Measurements from ENCODE around the gene NSD2.

Gene NSD2

DNA sequence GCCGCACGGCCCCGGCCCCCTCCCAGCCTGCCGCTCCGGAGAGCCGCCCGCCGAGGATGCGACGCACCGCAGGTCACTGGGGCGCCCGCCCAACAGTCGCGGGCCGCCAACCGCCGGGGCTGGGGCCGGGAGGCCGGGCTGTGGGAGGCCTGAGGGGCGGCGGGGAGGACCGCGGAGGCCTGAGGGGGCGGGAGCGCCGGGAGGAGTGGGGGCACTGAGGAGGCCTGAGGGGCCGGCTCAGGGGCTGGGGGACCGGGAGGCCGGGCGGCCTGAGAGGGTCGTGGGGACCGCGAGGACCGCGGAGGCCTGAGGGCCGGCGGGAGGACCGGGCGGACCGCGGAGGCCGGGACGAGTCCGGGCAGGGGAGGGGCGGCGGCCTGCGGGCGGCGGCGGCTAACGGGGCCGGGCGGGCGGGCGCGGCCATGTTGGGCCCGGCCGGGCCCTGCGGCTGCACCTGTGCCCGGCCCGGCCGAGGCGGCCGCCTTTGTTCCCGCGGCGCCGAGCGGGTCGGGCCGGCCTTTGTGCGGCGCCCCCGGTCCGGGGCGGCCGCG, 353 bp downstream of the NSD2 start:
- H3K4me2 ChIP-seq (ENCODE audit: low read length), result peak overlapping the region; percentile 98
- no peaks in the 10 kb centered on the region for H3K9me3 ChIP-seq (ENCODE audit: insufficient read depth, low read depth, low read length)
- peak overlapping the region; percentile 77 for H3K27ac ChIP-seq (ENCODE audit: low read depth, low read length)
- no peak overlapping the region for H2BK12ac ChIP-seq (ENCODE audit: low read length)
- peak in 1 of 2 donors; percentile 13 for DNase-seq
- H4K91ac ChIP-seq (ENCODE audit: low read depth, low read length), result peak overlapping the region; percentile 84
- H3K14ac ChIP-seq (ENCODE audit: low read length), result peak overlapping the region; percentile 45
- H3K18ac ChIP-seq (ENCODE audit: low read length), result peak overlapping the region; percentile 71
- H4K12ac ChIP-seq (ENCODE audit: low read depth, low read length), result peak overlapping the region; percentile 56
- peak overlapping the region; percentile 67 for H2AFZ ChIP-seq (ENCODE audit: insufficient read depth, low read length, poor library complexity)
- H3K27me3 ChIP-seq (ENCODE audit: insufficient read depth, low read length), result no peaks in the 10 kb centered on the region
- no peak overlapping the region for H3K23ac ChIP-seq (ENCODE audit: low read length)
- no peak overlapping the region for H2AK5ac ChIP-seq (ENCODE audit: low read length)
- H2BK120ac ChIP-seq (ENCODE audit: insufficient read depth, low read length, poor library complexity), result peak overlapping the region; percentile 22
- H3K4me3 ChIP-seq (ENCODE audit: low read depth, low read length), result peak overlapping the region; percentile 93
- no CpG with 5 or more reads among the region's 79 CpGs for WGBS (ENCODE audit: extremely low coverage, insufficient coverage, insufficient read length)
- H3K4me1 ChIP-seq (ENCODE audit: control insufficient read depth in 1 of 2, insufficient read depth in 2 of 2, low read length in 2 of 2), result peaks cover 0 to 3% of the 10 kb centered on the region in 2 experiments
- peak overlapping the region; percentile 82 for H3K9ac ChIP-seq (ENCODE audit: low read length)
- peaks cover 8% of the 10 kb centered on the region for H3K79me2 ChIP-seq (ENCODE audit: control insufficient read depth, insufficient read depth, low read length, poor library complexity)
- peak overlapping the region; percentile 80 for H3K4ac ChIP-seq (ENCODE audit: low read depth, low read length)
- no peaks in the 10 kb centered on the region for H3K36me3 ChIP-seq (ENCODE audit: control insufficient read depth in 1 of 2, insufficient read depth in 2 of 2, low read length in 2 of 2)
- H4K8ac ChIP-seq (ENCODE audit: low read depth, low read length), result peak overlapping the region; percentile 72
- H3K79me1 ChIP-seq (ENCODE audit: low read length), result peaks cover 13% of the 10 kb centered on the region
- H2BK5ac ChIP-seq (ENCODE audit: low read depth, low read length, poor library complexity), result peak overlapping the region; percentile 29

DNA sequence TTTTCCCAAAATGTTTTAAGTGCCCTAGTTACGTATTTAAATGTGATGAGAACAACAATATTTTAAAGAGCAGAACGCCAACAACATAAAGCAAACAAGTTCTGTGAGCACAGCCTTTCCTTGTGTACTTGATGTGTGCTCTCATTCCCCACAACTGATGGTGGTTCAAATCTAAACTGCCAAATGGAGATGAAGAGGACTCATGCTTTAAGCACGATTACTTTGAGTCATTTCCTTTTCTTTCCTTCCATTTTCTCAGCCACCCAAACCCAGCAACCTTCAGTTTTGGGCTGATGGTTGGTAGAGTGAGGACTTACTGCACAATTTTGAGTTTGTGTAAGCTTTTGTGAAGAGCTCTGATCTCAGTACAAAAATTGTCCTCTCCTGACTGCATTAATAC, 1.7 kb downstream of the NSD2 start:
- no peak overlapping the region for H3K14ac ChIP-seq (ENCODE audit: low read length)
- no peak overlapping the region for H2AK5ac ChIP-seq (ENCODE audit: low read length)
- H3K79me2 ChIP-seq (ENCODE audit: control insufficient read depth, insufficient read depth, low read length, poor library complexity), result peaks cover 8% of the 10 kb centered on the region
- no peak overlapping the region for H2BK12ac ChIP-seq (ENCODE audit: low read length)
- no peak overlapping the region for H2BK5ac ChIP-seq (ENCODE audit: low read depth, low read length, poor library complexity)
- peaks cover 0 to 3% of the 10 kb centered on the region in 2 experiments for H3K4me1 ChIP-seq (ENCODE audit: control insufficient read depth in 1 of 2, insufficient read depth in 2 of 2, low read length in 2 of 2)
- H2BK120ac ChIP-seq (ENCODE audit: insufficient read depth, low read length, poor library complexity), result no peak overlapping the region
- no peaks in the 10 kb centered on the region for H3K9me3 ChIP-seq (ENCODE audit: insufficient read depth, low read depth, low read length)
- no peaks in the 10 kb centered on the region for H3K27me3 ChIP-seq (ENCODE audit: insufficient read depth, low read length)
- H4K91ac ChIP-seq (ENCODE audit: low read depth, low read length), result no peak overlapping the region
- H3K4ac ChIP-seq (ENCODE audit: low read depth, low read length), result no peak overlapping the region
- H3K36me3 ChIP-seq (ENCODE audit: control insufficient read depth in 1 of 2, insufficient read depth in 2 of 2, low read length in 2 of 2), result no peaks in the 10 kb centered on the region
- H3K4me2 ChIP-seq (ENCODE audit: low read length), result no peak overlapping the region
- H3K27ac ChIP-seq (ENCODE audit: low read depth, low read length), result no peak overlapping the region
- no peak overlapping the region for H4K12ac ChIP-seq (ENCODE audit: low read depth, low read length)
- H3K79me1 ChIP-seq (ENCODE audit: low read length), result peaks cover 13% of the 10 kb centered on the region
- H3K18ac ChIP-seq (ENCODE audit: low read length), result no peak overlapping the region
- no peak overlapping the region for H2AFZ ChIP-seq (ENCODE audit: insufficient read depth, low read length, poor library complexity)
- DNase-seq, result no peak
- H3K23ac ChIP-seq (ENCODE audit: low read length), result no peak overlapping the region
- WGBS (ENCODE audit: extremely low coverage, insufficient coverage, insufficient read length), result no CpG with 5 or more reads among the region's 3 CpGs
- no peak overlapping the region for H3K9ac ChIP-seq (ENCODE audit: low read length)
- no peak overlapping the region for H4K8ac ChIP-seq (ENCODE audit: low read depth, low read length)
- H3K4me3 ChIP-seq (ENCODE audit: low read depth, low read length), result no peak overlapping the region

- H4K91ac ChIP-seq (ENCODE audit: low read depth, low read length), result no peak overlapping the region
- no peak overlapping the region for H3K9ac ChIP-seq (ENCODE audit: low read length)
- peaks cover 8% of the 10 kb centered on the region for H3K79me2 ChIP-seq (ENCODE audit: control insufficient read depth, insufficient read depth, low read length, poor library complexity)
- no peaks in the 10 kb centered on the region for H3K36me3 ChIP-seq (ENCODE audit: control insufficient read depth in 1 of 2, insufficient read depth in 2 of 2, low read length in 2 of 2)
- no peak overlapping the region for H2BK12ac ChIP-seq (ENCODE audit: low read length)
- no peak overlapping the region for H2AFZ ChIP-seq (ENCODE audit: insufficient read depth, low read length, poor library complexity)
- H3K9me3 ChIP-seq (ENCODE audit: insufficient read depth, low read depth, low read length), result no peaks in the 10 kb centered on the region
- no CpG with 5 or more reads among the region's 4 CpGs for WGBS (ENCODE audit: extremely low coverage, insufficient coverage, insufficient read length)
- H2BK120ac ChIP-seq (ENCODE audit: insufficient read depth, low read length, poor library complexity), result no peak overlapping the region
- H3K23ac ChIP-seq (ENCODE audit: low read length), result no peak overlapping the region
- no peak overlapping the region for H4K8ac ChIP-seq (ENCODE audit: low read depth, low read length)
- H3K14ac ChIP-seq (ENCODE audit: low read length), result no peak overlapping the region
- no peak overlapping the region for H3K27ac ChIP-seq (ENCODE audit: low read depth, low read length)
- no peak overlapping the region for H3K4me2 ChIP-seq (ENCODE audit: low read length)
- H3K27me3 ChIP-seq (ENCODE audit: insufficient read depth, low read length), result no peaks in the 10 kb centered on the region
- peaks cover 13% of the 10 kb centered on the region for H3K79me1 ChIP-seq (ENCODE audit: low read length)
- H2BK5ac ChIP-seq (ENCODE audit: low read depth, low read length, poor library complexity), result no peak overlapping the region
- H3K18ac ChIP-seq (ENCODE audit: low read length), result no peak overlapping the region
- H3K4ac ChIP-seq (ENCODE audit: low read depth, low read length), result no peak overlapping the region
- H4K12ac ChIP-seq (ENCODE audit: low read depth, low read length), result no peak overlapping the region
- peaks cover under 1 to 4% of the 10 kb centered on the region in 2 experiments for H3K4me1 ChIP-seq (ENCODE audit: control insufficient read depth in 1 of 2, insufficient read depth in 2 of 2, low read length in 2 of 2)
- no peak overlapping the region for H2AK5ac ChIP-seq (ENCODE audit: low read length)
- no peak for DNase-seq
- no peak overlapping the region for H3K4me3 ChIP-seq (ENCODE audit: low read depth, low read length)
Measured at GRCh38 chr4:1873291-1873690, 2.1 kb downstream of the NSD2 start.

DNA sequence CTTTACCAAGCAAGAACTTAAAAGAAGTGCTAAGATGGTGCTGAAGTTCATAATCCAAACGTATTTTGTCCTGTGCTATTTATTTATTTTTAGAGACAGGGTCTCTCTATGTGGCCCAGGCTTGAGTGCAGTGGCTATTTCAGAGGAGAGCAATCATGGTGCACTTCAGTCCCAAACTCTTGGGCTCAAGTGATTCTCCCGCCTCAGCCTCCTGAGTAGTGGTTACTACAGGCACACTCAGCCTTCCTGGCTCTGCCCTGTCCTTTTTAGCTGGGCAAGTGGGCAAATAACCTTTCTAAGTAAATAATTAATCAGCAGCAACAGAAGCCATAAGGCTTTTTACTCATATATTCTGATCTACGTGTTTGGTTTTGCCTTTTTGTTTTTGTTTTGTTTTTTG, 2.6 kb downstream of the NSD2 start:
- no peak overlapping the region for H3K14ac ChIP-seq (ENCODE audit: low read length)
- H3K23ac ChIP-seq (ENCODE audit: low read length), result no peak overlapping the region
- H3K9me3 ChIP-seq (ENCODE audit: insufficient read depth, low read depth, low read length), result no peaks in the 10 kb centered on the region
- H3K4me2 ChIP-seq (ENCODE audit: low read length), result no peak overlapping the region
- H4K12ac ChIP-seq (ENCODE audit: low read depth, low read length), result no peak overlapping the region
- WGBS (ENCODE audit: extremely low coverage, insufficient coverage, insufficient read length), result no CpG with 5 or more reads among the region's 3 CpGs
- H3K36me3 ChIP-seq (ENCODE audit: control insufficient read depth in 1 of 2, insufficient read depth in 2 of 2, low read length in 2 of 2), result no peaks in the 10 kb centered on the region
- no peak overlapping the region for H2BK12ac ChIP-seq (ENCODE audit: low read length)
- no peak overlapping the region for H3K4ac ChIP-seq (ENCODE audit: low read depth, low read length)
- H2AFZ ChIP-seq (ENCODE audit: insufficient read depth, low read length, poor library complexity), result no peak overlapping the region
- no peak overlapping the region for H3K9ac ChIP-seq (ENCODE audit: low read length)
- no peak overlapping the region for H3K4me3 ChIP-seq (ENCODE audit: low read depth, low read length)
- peaks cover 5 to 8% of the 10 kb centered on the region in 2 experiments for H3K4me1 ChIP-seq (ENCODE audit: control insufficient read depth in 1 of 2, insufficient read depth in 2 of 2, low read length in 2 of 2)
- no peak overlapping the region for H2BK120ac ChIP-seq (ENCODE audit: insufficient read depth, low read length, poor library complexity)
- DNase-seq, result no peak
- H3K27me3 ChIP-seq (ENCODE audit: insufficient read depth, low read length), result no peaks in the 10 kb centered on the region
- no peak overlapping the region for H4K8ac ChIP-seq (ENCODE audit: low read depth, low read length)
- no peak overlapping the region for H3K27ac ChIP-seq (ENCODE audit: low read depth, low read length)
- H2BK5ac ChIP-seq (ENCODE audit: low read depth, low read length, poor library complexity), result no peak overlapping the region
- H3K79me2 ChIP-seq (ENCODE audit: control insufficient read depth, insufficient read depth, low read length, poor library complexity), result peaks cover 9% of the 10 kb centered on the region
- H2AK5ac ChIP-seq (ENCODE audit: low read length), result no peak overlapping the region
- H4K91ac ChIP-seq (ENCODE audit: low read depth, low read length), result no peak overlapping the region
- no peak overlapping the region for H3K18ac ChIP-seq (ENCODE audit: low read length)
- peaks cover 16% of the 10 kb centered on the region for H3K79me1 ChIP-seq (ENCODE audit: low read length)
